K562 (cell line): ENCODE measurements around the gene ZRANB3. TPM values are rescaled to one million over a fixed set of nuclear protein-coding genes. Genes with fewer than 3 reads are reported as not detected.

ENCODE experiments used
- ATAC-seq: fragments of 200-7000 bp; cut with Tn5 transposase; 3 replicates; pipeline ENCODE4 v1.9.1; 2020; ENCODE audit warnings: moderate library complexity
- BruUV-seq: library from RNA; stranded (reverse); fragments of 400-500 nt; replicated peaks from 2 replicates; lab custom pipeline; 2021; lab: Mats Ljungman, UMichigan
- CTCF ChIA-PET: fragments of 300-600 bp; formaldehyde crosslinking; extraction: SDS; loops from one replicate; lab custom pipeline; 2021; ENCODE audit warnings: low intra/inter-chr PET ratio; lab: Yijun Ruan, JAX
- POLR2A ChIA-PET: fragments of 300-600, 350-650 bp; sonication (Branson Sonifier 250); formaldehyde crosslinking; extraction: SDS; loops from one replicate; lab custom pipeline; 2021; ENCODE audit warnings: antibody characterized with exemption, inconsistent platforms; lab: Yijun Ruan, JAX
- DNase-seq, 4 experiments: peaks; one replicate each; pipeline versions ENCODE4 v3.0.0 to v3.0.0-alpha.2; 2011 to 2018; ENCODE audit warnings: low spot score in 3 of 4, mixed read lengths in 3 of 4; ENCODE audit errors: extremely low read depth in 1 of 4
- FAIRE-seq: peaks from 2 replicates; lab custom pipeline; 2011; peaks lifted over from hg19 to GRCh38; lab: Jason Lieb, UNC
- H2AFZ ChIP-seq: 2 replicates; pipeline ENCODE4 v1.6.0; 2011; ENCODE audit warnings: low read depth, low read length, control low read depth, inconsistent platforms
- H3K27ac ChIP-seq: fragments of 200-600 bp; 3 replicates; pipeline ENCODE4 v1.8.0; 2011; ENCODE audit warnings: low read depth, mild to moderate bottlenecking, control low read depth, inconsistent platforms, low read length, moderate library complexity, mixed read lengths; ENCODE audit errors: extremely low read depth
- H3K27me3 ChIP-seq, 2 experiments: fragments of 300-600 bp in 1 of 2; 2 replicates in 1 of 2; 3 replicates in 1 of 2; pipeline versions ENCODE4 v1.6.0 to v1.8.0; 2011; ENCODE audit warnings: inconsistent platforms in 2 of 2, low read length in 2 of 2, mild to moderate bottlenecking in 1 of 2, mixed read lengths in 1 of 2, moderate library complexity in 1 of 2; ENCODE audit not compliant: control insufficient read depth in 2 of 2, insufficient read depth in 2 of 2
- H3K36me3 ChIP-seq: fragments of 300-600 bp; 3 replicates; pipeline ENCODE4 v1.8.0; 2011; ENCODE audit warnings: mild to moderate bottlenecking, low read length, inconsistent platforms; ENCODE audit not compliant: control insufficient read depth, insufficient read depth
- H3K4me1 ChIP-seq, 2 experiments: fragments of 200-600 bp in 1 of 2; replicated peaks in 1 of 2; 2 replicates in 1 of 2; 3 replicates in 1 of 2; pipeline versions ENCODE4 v1.5.1 to v1.8.0; 2011; ENCODE audit warnings: inconsistent platforms in 2 of 2, low read length in 2 of 2, mild to moderate bottlenecking in 1 of 2, mixed read lengths in 1 of 2, moderate library complexity in 1 of 2; ENCODE audit not compliant: control insufficient read depth in 2 of 2, insufficient read depth in 2 of 2
- H3K4me2 ChIP-seq: 2 replicates; pipeline ENCODE4 v1.6.1; 2011; ENCODE audit warnings: low read length, control low read depth, inconsistent platforms, mixed read lengths; ENCODE audit not compliant: insufficient read depth
- H3K4me3 ChIP-seq: fragments of 200-600 bp; sonication (generic), shearing (Covaris generic); 2 replicates; pipeline ENCODE4 v1.5.1; 2016; ENCODE audit warnings: control low read depth, inconsistent platforms
- H3K79me2 ChIP-seq: fragments of 200-600 bp; 3 replicates; pipeline ENCODE4 v1.8.0; 2011; ENCODE audit warnings: low read length, inconsistent platforms; ENCODE audit not compliant: control insufficient read depth, insufficient read depth
- H3K9ac ChIP-seq, 2 experiments: 2 replicates each; pipeline versions ENCODE4 v1.6.0 to v1.6.1; 2011; ENCODE audit warnings: low read depth in 2 of 2, low read length in 2 of 2, control low read depth in 1 of 2, inconsistent platforms in 1 of 2, mild to moderate bottlenecking in 1 of 2, mixed read lengths in 1 of 2; ENCODE audit not compliant: insufficient read depth in 1 of 2
- H3K9me1 ChIP-seq: one replicate; pipeline ENCODE4 v1.6.0; 2011; ENCODE audit warnings: inconsistent platforms, mild to moderate bottlenecking, low read length, moderate library complexity; ENCODE audit not compliant: control insufficient read depth, insufficient read depth
- H3K9me3 ChIP-seq: replicated peaks from 2 replicates; pipeline ENCODE4 v1.5.1; 2011; ENCODE audit warnings: low read depth, low read length, inconsistent platforms; ENCODE audit not compliant: control insufficient read depth, insufficient read depth
- H4K20me1 ChIP-seq: replicated peaks from 2 replicates; pipeline ENCODE4 v1.6.1; 2011; ENCODE audit warnings: low read length, inconsistent platforms, mixed read lengths; ENCODE audit not compliant: control insufficient read depth, insufficient read depth
- FOXA1 ChIP-seq: fragments of 450-650 bp; IDR thresholded peaks from 2 replicates; pipeline ENCODE4 v1.6.1; 2016; ENCODE audit warnings: mild to moderate bottlenecking, borderline replicate concordance
- IRF9 ChIP-seq: fragments of 450-650 bp; IDR thresholded peaks from 2 replicates; pipeline ENCODE4 v1.6.1; 2016; ENCODE audit warnings: missing biosample characterization, missing genetic modification characterization
- PHB ChIP-seq: fragments of 250-450 bp; sonication (Bioruptor Pico); IDR thresholded peaks from 2 replicates; pipeline ENCODE4 v1.5.0; 2021
- POLR2G ChIP-seq: fragments of 200-400 bp; formaldehyde crosslinking; IDR thresholded peaks from 2 replicates; pipeline ENCODE4 v1.6.1; 2017; ENCODE audit warnings: low read depth, mild to moderate bottlenecking, antibody characterized with exemption, low read length, moderate library complexity
- RNF219 ChIP-seq: fragments of 250-450 bp; sonication (Bioruptor Pico); IDR thresholded peaks from 2 replicates; pipeline ENCODE4 v1.5.0; 2022; ENCODE audit warnings: mild to moderate bottlenecking
- SPI1 ChIP-seq: IDR thresholded peaks from 2 replicates; pipeline ENCODE4 v1.6.1; 2011; ENCODE audit warnings: low read depth, low read length, control low read depth, borderline replicate concordance
- TFE3 ChIP-seq: fragments of 450-650 bp; formaldehyde crosslinking; IDR thresholded peaks from 2 replicates; pipeline ENCODE4 v1.4.0; 2020; ENCODE audit warnings: mild to moderate bottlenecking, mixed read lengths
- THAP12 ChIP-seq: fragments of 250-450 bp; sonication (Bioruptor Pico); IDR thresholded peaks from 2 replicates; pipeline ENCODE4 v1.9.0; 2021; ENCODE audit warnings: mild to moderate bottlenecking, inconsistent platforms
- ZBTB43 ChIP-seq: sonication (generic); formaldehyde crosslinking; IDR thresholded peaks from 2 replicates; pipeline ENCODE4 v1.8.0; 2023; ENCODE audit warnings: mild to moderate bottlenecking, missing genetic modification reagents
- ZNF3 ChIP-seq: fragments of 250-450 bp; sonication (Bioruptor Pico); IDR thresholded peaks from 2 replicates; pipeline ENCODE4 v1.5.0; 2021; ENCODE audit warnings: mild to moderate bottlenecking, moderate library complexity
- WGBS: fragments of 100-300 bp; shearing (Covaris generic); methylation state at CpG from one replicate; pipeline ENCODE4 v1.1.6; 2016; ENCODE audit warnings: low coverage, mixed read lengths; ENCODE audit not compliant: insufficient coverage; ENCODE audit errors: missing lambda C conversion rate; 5-methylcytosine and 5-hydroxymethylcytosine counted together
- in situ Hi-C: fragments of 300-500 bp; cut with MboI; formaldehyde crosslinking; loops from 4 replicates; pipeline ENCODE4 v1.15.0; 2018; ENCODE audit warnings: inconsistent platforms, mixed read lengths
- intact Hi-C: fragments of 100-400 bp; cut with micrococcal nuclease; formaldehyde crosslinking; loops from 2 replicates; pipeline ENCODE4 v1.14.2; 2022
- polyA plus RNA-seq, 8 experiments: library from polyadenylated mRNA; depleted of rRNA in 4 of 8; stranded (reverse) in 5 of 8; unstranded in 3 of 8; fragments of >200 nt; fragmentation: Nextera tagmentation in 2 of 8; fragmentation: Illumina TruSeq in 1 of 8; extraction: Ambion mirVana in 2 of 8; extraction: Trizol in 1 of 8; gene quantifications; 2 replicates each; pipeline versions ENCODE4 v1.2.1 to v1.2.3, GENCODE V29; 2011 to 2014; ENCODE audit warnings: inconsistent platforms in 1 of 8, missing spikeins in 1 of 8
- total RNA-seq, 7 experiments: library from RNA; depleted of rRNA in 6 of 7; stranded (reverse); fragments of >200 nt in 6 of 7; fragmentation: Illumina TruSeq in 2 of 7; extraction: Trizol in 2 of 7; gene quantifications; 2 replicates each; pipeline versions ENCODE4 v1.2.1 to v1.2.3, GENCODE V29; 2011 to 2021; ENCODE audit warnings: low replicate concordance in 1 of 7

ZRANB3 gene
- total and polyA plus RNA-seq, 9 of the 15 experiments (the other 6 are each of a cell fraction or from before 2014, with no cell fraction given): 8.6 to 21.3 (median 14.7) TPM

- TF ChIP-seq TFE3 (CRISPR knock-in tag) (no peak), PHB (CRISPR knock-in tag) (no peak), IRF9 (no peak)
Observed at GRCh38 chr2:135255208-135255607, 275.8 kb downstream of the ZRANB3 start (continued).

GRCh38 chr2:135252805-135253458 is 278.1 kb downstream of the ZRANB3 start:
- Histone ChIP-seq H3K4me1 (no peaks in the 10 kb centered on the region), H3K9me3 (no peaks in the 10 kb centered on the region; the same call in 1 of the 2 replicates), H3K4me3 (no peak overlapping the region), H3K4me2 (no peak overlapping the region), H3K79me2 (no peaks in the 10 kb centered on the region), H2AFZ (no peak overlapping the region), H4K20me1 (no peaks in the 10 kb centered on the region), H3K27ac (no peak overlapping the region), H3K36me3 (no peaks in the 10 kb centered on the region), H3K9ac (no peak overlapping the region), H3K27me3 (no peaks in the 10 kb centered on the region), H3K9me1 (no peaks in the 10 kb centered on the region)
- intact Hi-C loops (no loop called here), in situ Hi-C loops (no loop called here)
- POLR2A ChIA-PET: no interaction called here
- ATAC-seq: no peak
- no TSS peak for BruUV-seq
- TF ChIP-seq ZNF3: no peak
- TF ChIP-seq POLR2G: no peak
- TF ChIP-seq RNF219 (CRISPR knock-in tag): no peak
- no peak for TF ChIP-seq THAP12 (CRISPR knock-in tag)
- TF ChIP-seq SPI1: no peak
- TF ChIP-seq FOXA1: no peak
- no peak for TF ChIP-seq ZBTB43 (CRISPR knock-in tag)
- DNase-seq: no peak
- CTCF ChIA-PET: no interaction called here
- 42% methylated on average over 2 of the region's 2 CpGs for WGBS
- no peak for FAIRE-seq
